Measurements from ENCODE around the gene CUL3. TPM values are rescaled to one million over a fixed set of nuclear protein-coding genes. Genes with fewer than 3 reads are reported as not detected.

CUL3 gene
- total RNA-seq, 1 experiment from 2014 or later, result 86.2 TPM

DNA sequence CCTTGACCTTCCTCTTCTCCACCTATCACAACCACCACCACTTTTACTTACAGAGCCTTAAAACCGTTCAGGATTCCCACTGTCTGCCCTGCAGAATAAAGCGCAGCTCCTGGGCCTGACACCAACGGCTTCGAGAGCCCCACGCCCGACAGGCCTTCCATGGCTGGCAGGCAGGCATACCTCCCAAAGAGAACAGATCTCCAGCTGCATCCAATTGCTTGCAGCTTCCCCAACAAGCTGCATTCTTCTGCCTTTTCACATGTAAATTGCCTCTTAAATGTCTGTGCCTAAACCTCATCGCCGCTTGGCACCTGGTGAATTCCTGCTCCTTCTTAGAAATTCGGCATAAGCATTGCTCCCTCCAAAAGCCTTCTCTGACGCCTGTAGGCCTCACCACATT, 151.7 kb downstream of the CUL3 start (continued):
- TF ChIP-seq, protein P1, sequence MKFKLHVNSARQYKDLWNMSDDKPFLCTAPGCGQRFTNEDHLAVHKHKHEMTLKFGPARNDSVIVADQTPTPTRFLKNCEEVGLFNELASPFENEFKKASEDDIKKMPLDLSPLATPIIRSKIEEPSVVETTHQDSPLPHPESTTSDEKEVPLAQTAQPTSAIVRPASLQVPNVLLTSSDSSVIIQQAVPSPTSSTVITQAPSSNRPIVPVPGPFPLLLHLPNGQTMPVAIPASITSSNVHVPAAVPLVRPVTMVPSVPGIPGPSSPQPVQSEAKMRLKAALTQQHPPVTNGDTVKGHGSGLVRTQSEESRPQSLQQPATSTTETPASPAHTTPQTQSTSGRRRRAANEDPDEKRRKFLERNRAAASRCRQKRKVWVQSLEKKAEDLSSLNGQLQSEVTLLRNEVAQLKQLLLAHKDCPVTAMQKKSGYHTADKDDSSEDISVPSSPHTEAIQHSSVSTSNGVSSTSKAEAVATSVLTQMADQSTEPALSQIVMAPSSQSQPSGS (CRISPR knock-in tag; IDR thresholded peaks at IDR 0.05; ENCODE audit: borderline replicate concordance, low read depth), result peak; percentile 41; the same call in 1 of the 2 replicates
- TF ChIP-seq HMGA2 (CRISPR knock-in tag; IDR thresholded peaks at IDR 0.05) (no peak), JUN (CRISPR knock-in tag; IDR thresholded peaks at IDR 0.05) (peak; percentile 47; the same call in 1 of the 2 replicates), GABPB1 (CRISPR knock-in tag; IDR thresholded peaks at IDR 0.05) (no peak), ERG (CRISPR knock-in tag; IDR thresholded peaks at IDR 0.05) (no peak; the same call in 1 of the 2 replicates), FOXJ3 (CRISPR knock-in tag; IDR thresholded peaks at IDR 0.05; ENCODE audit: borderline replicate concordance) (0 out of 2 replicates have a peak, but pooled peaks have one; percentile 73), CREB1 (CRISPR knock-in tag; IDR thresholded peaks at IDR 0.05) (peak; percentile 58; the same call in 1 of the 2 replicates), ZNF423 (CRISPR knock-in tag; IDR thresholded peaks at IDR 0.05) (no peak), CBFB (CRISPR knock-in tag; IDR thresholded peaks at IDR 0.05; ENCODE audit: low read depth) (no peak), MAX (CRISPR knock-in tag; IDR thresholded peaks at IDR 0.05) (peak; percentile 97), NFATC4 (CRISPR knock-in tag; IDR thresholded peaks at IDR 0.05) (no peak), MYBL2 (CRISPR knock-in tag; IDR thresholded peaks at IDR 0.05) (peak; percentile 80), GRHL2 (CRISPR knock-in tag; IDR thresholded peaks at IDR 0.05; ENCODE audit: insufficient replicate concordance, severe bottlenecking) (no peak), ETV6 (CRISPR knock-in tag; IDR thresholded peaks at IDR 0.05) (peak; percentile 90), MXD4 (CRISPR knock-in tag; IDR thresholded peaks at IDR 0.05; ENCODE audit: borderline replicate concordance) (no peak), ARID4B (CRISPR knock-in tag; IDR thresholded peaks at IDR 0.05; ENCODE audit: borderline replicate concordance) (peak; percentile 70; the same call in 1 of the 2 replicates), NFE2L1 (CRISPR knock-in tag; IDR thresholded peaks at IDR 0.05) (peak; percentile 76; the same call in 1 of the 2 replicates)
- TF ChIP-seq, protein P2, sequence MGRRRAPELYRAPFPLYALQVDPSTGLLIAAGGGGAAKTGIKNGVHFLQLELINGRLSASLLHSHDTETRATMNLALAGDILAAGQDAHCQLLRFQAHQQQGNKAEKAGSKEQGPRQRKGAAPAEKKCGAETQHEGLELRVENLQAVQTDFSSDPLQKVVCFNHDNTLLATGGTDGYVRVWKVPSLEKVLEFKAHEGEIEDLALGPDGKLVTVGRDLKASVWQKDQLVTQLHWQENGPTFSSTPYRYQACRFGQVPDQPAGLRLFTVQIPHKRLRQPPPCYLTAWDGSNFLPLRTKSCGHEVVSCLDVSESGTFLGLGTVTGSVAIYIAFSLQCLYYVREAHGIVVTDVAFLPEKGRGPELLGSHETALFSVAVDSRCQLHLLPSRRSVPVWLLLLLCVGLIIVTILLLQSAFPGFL (CRISPR knock-in tag; IDR thresholded peaks at IDR 0.05; ENCODE audit: borderline replicate concordance), result no peak
- TF ChIP-seq, protein P3, sequence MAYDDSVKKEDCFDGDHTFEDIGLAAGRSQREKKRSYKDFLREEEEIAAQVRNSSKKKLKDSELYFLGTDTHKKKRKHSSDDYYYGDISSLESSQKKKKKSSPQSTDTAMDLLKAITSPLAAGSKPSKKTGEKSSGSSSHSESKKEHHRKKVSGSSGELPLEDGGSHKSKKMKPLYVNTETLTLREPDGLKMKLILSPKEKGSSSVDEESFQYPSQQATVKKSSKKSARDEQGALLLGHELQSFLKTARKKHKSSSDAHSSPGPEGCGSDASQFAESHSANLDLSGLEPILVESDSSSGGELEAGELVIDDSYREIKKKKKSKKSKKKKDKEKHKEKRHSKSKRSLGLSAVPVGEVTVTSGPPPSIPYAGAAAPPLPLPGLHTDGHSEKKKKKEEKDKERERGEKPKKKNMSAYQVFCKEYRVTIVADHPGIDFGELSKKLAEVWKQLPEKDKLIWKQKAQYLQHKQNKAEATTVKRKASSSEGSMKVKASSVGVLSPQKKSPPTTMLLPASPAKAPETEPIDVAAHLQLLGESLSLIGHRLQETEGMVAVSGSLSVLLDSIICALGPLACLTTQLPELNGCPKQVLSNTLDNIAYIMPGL (CRISPR knock-in tag; IDR thresholded peaks at IDR 0.05), result no peak
- TF ChIP-seq, protein P4, sequence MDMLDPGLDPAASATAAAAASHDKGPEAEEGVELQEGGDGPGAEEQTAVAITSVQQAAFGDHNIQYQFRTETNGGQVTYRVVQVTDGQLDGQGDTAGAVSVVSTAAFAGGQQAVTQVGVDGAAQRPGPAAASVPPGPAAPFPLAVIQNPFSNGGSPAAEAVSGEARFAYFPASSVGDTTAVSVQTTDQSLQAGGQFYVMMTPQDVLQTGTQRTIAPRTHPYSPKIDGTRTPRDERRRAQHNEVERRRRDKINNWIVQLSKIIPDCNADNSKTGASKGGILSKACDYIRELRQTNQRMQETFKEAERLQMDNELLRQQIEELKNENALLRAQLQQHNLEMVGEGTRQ (CRISPR knock-in tag; IDR thresholded peaks at IDR 0.05), result no peak
- TF ChIP-seq, protein P5, sequence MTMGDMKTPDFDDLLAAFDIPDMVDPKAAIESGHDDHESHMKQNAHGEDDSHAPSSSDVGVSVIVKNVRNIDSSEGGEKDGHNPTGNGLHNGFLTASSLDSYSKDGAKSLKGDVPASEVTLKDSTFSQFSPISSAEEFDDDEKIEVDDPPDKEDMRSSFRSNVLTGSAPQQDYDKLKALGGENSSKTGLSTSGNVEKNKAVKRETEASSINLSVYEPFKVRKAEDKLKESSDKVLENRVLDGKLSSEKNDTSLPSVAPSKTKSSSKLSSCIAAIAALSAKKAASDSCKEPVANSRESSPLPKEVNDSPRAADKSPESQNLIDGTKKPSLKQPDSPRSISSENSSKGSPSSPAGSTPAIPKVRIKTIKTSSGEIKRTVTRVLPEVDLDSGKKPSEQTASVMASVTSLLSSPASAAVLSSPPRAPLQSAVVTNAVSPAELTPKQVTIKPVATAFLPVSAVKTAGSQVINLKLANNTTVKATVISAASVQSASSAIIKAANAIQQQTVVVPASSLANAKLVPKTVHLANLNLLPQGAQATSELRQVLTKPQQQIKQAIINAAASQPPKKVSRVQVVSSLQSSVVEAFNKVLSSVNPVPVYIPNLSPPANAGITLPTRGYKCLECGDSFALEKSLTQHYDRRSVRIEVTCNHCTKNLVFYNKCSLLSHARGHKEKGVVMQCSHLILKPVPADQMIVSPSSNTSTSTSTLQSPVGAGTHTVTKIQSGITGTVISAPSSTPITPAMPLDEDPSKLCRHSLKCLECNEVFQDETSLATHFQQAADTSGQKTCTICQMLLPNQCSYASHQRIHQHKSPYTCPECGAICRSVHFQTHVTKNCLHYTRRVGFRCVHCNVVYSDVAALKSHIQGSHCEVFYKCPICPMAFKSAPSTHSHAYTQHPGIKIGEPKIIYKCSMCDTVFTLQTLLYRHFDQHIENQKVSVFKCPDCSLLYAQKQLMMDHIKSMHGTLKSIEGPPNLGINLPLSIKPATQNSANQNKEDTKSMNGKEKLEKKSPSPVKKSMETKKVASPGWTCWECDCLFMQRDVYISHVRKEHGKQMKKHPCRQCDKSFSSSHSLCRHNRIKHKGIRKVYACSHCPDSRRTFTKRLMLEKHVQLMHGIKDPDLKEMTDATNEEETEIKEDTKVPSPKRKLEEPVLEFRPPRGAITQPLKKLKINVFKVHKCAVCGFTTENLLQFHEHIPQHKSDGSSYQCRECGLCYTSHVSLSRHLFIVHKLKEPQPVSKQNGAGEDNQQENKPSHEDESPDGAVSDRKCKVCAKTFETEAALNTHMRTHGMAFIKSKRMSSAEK (CRISPR knock-in tag; IDR thresholded peaks at IDR 0.05; ENCODE audit: borderline replicate concordance), result peak; percentile 93; the same call in 1 of the 2 replicates
- TF ChIP-seq, protein P6, sequence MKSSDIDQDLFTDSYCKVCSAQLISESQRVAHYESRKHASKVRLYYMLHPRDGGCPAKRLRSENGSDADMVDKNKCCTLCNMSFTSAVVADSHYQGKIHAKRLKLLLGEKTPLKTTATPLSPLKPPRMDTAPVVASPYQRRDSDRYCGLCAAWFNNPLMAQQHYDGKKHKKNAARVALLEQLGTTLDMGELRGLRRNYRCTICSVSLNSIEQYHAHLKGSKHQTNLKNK (CRISPR knock-in tag; IDR thresholded peaks at IDR 0.05), result no peak

All from WTC11 (cell line).